Measurements from ENCODE around the gene SLC22A17.
A peak's percentile ranks its signal among the peaks of the same experiment; 100 is the strongest.

The SLC22A17 gene

DNA sequence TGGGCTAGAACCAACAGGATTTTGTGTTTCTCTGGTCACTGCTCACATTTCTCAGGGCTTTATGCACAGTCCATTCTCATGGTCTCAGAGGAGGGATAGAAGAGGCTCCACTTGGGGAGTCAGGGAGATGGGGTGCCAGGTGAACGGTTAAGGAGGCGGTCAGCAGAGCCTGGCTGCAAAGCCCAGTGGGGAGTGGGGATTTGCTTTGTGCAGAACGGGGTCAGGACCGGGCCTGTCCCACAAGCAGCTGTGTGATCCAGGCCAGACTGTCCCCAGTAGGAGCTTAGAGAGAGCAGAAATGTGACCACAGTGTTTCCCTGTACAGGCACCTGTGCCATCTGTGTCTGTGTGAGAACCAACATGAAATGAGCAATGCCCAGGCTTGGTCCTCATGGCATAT lies 28.3 kb upstream of the SLC22A17 start:
- no peak for TF ChIP-seq CTCF (conservative IDR thresholded peaks at IDR 0.05; ENCODE audit: low read length)
- no peak for DNase-seq (ENCODE audit: low read depth)
- no peak overlapping the region for H3K4me3 ChIP-seq (ENCODE audit: low read length)

DNA sequence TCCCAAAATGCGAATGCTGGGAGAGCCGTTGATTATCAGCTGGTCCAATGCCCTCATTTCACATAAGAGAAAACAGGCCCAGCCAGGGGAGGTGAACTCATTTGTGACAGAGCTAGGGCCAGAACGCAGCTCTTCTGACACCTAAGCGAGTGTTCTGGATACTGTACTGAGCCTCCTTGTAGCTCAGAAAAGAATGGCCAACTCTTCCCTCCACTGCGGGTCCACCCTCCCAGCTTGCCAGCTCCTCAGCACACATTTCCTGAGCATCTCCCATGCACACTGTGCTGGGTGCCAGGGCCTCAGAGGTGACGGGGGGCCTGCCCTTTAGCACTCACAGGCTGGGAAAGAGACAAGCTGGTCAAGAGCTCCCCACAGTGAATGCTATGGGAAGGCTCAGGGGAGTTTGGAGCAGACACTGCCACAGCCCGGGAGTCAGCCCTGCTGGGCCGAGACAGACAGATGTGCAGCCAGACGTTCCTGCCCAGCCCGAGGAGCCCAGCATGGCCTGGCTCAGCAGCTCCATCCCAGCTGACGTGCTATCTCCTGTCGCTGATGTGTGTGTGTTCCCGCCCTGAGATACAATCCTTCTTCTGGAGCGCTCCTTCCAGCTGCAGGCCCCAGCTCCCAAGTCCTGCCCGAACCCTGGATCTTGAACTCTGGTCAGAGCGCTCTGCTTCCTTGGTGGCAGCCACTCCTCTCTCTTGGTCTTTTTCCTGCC lies 27.7 kb upstream of the SLC22A17 start:
- no peak for TF ChIP-seq CTCF (conservative IDR thresholded peaks at IDR 0.05; ENCODE audit: low read length)

GRCh38 chr14:23379366-23380196 lies 26.9 kb upstream of the SLC22A17 start:
- DNase-seq (ENCODE audit: low read depth) = peak; percentile 9
- peak; percentile 96 for TF ChIP-seq CTCF (conservative IDR thresholded peaks at IDR 0.05; ENCODE audit: low read length)
- H3K4me3 ChIP-seq (ENCODE audit: low read length) = no peak overlapping the region

More for the DNA sequence above, 27.7 kb upstream of the SLC22A17 start:
- no peak for DNase-seq (ENCODE audit: low read depth)
- H3K4me3 ChIP-seq (ENCODE audit: low read length) = no peak overlapping the region

DNA sequence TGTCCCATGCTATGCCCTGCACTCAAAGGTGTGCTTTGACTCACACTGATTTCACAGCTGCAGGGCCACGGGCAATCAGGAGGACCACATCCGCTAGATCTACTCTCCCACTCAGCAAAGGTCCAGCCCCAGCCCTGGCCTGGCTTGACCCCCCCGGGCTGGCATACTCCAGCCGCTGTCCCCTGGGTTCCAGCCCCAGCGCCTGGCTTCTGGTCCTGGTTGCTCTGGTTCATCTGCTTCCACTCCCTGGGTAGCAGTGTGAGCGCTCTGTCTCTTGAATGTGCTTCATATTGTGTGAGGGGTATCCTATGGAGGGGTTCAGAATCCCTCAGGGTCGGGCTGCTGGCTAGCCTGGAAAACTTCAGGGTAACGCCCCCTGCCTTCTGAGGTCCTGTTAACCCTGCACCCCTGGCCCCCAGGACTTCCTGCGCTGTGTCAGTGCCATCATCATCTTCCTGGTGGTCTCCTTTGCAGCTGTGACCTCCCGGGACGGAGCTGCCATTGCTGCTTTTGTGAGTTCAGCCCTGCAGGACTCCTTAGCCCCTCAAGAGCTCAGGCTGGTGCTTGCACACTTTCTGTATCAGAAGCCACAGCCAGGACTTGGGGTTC lies 26.0 kb upstream of the SLC22A17 start:
- no peak for TF ChIP-seq CTCF (conservative IDR thresholded peaks at IDR 0.05; ENCODE audit: low read length)
- no peak for DNase-seq (ENCODE audit: low read depth)
- H3K4me3 ChIP-seq (ENCODE audit: low read length) = no peak overlapping the region

GRCh38 chr14:23377573-23378563 lies 25.2 kb upstream of the SLC22A17 start:
- no peak for TF ChIP-seq CTCF (conservative IDR thresholded peaks at IDR 0.05; ENCODE audit: low read length)
- DNase-seq (ENCODE audit: low read depth) = no peak

GRCh38 chr14:23377198-23377550 lies 24.5 kb upstream of the SLC22A17 start:
- no peak for TF ChIP-seq CTCF (conservative IDR thresholded peaks at IDR 0.05; ENCODE audit: low read length)
- no peak overlapping the region for H3K4me3 ChIP-seq (ENCODE audit: low read length)
- no peak for DNase-seq (ENCODE audit: low read depth)

More at GRCh38 chr14:23377573-23378563, 25.2 kb upstream of the SLC22A17 start:
- H3K4me3 ChIP-seq (ENCODE audit: low read length) = no peak overlapping the region

All from AG10803 (cell line).